HEK293 (cell line): Measurements from ENCODE around the gene ZFHX3.

ENCODE experiments used
- PRDM1 ChIP-seq: fragments of 450-650 bp; formaldehyde crosslinking; IDR thresholded peaks from 2 replicates; pipeline ENCODE4; 2016; ENCODE audit warnings: missing biosample characterization, missing genetic modification characterization
- PRDM10 ChIP-seq: fragments of 450-650 bp; formaldehyde crosslinking; IDR thresholded peaks from 2 replicates; pipeline ENCODE4 v1.5.1; 2016; ENCODE audit warnings: missing biosample characterization, missing genetic modification characterization
- RBAK ChIP-seq: fragments of 450-650 bp; formaldehyde crosslinking; IDR thresholded peaks from 2 replicates; pipeline ENCODE4 v1.5.1; 2016; ENCODE audit warnings: missing biosample characterization, missing genetic modification characterization
- ZNF146 ChIP-seq: fragments of 450-650 bp; formaldehyde crosslinking; IDR thresholded peaks from 2 replicates; pipeline ENCODE4 v1.5.1; 2016; ENCODE audit warnings: missing biosample characterization, missing genetic modification characterization
- ZNF24 ChIP-seq: fragments of 450-650 bp; formaldehyde crosslinking; IDR thresholded peaks from 2 replicates; pipeline ENCODE4 v1.5.1; 2016; ENCODE audit warnings: missing biosample characterization, missing genetic modification characterization
- ZNF37A ChIP-seq: fragments of 450-650 bp; IDR thresholded peaks from 2 replicates; pipeline ENCODE4 v1.5.1; 2018; ENCODE audit warnings: missing biosample characterization, missing genetic modification characterization
- ZNF501 ChIP-seq: fragments of 450-650 bp; formaldehyde crosslinking; IDR thresholded peaks from 2 replicates; pipeline ENCODE4 v1.5.1; 2016; ENCODE audit warnings: missing biosample characterization, missing genetic modification characterization
- ZNF585B ChIP-seq: fragments of 450-650 bp; formaldehyde crosslinking; IDR thresholded peaks from 2 replicates; pipeline ENCODE4 v1.5.1; 2016; ENCODE audit warnings: missing biosample characterization, missing genetic modification characterization
- ZNF596 ChIP-seq: fragments of 450-650 bp; IDR thresholded peaks from 2 replicates; pipeline ENCODE4 v1.5.0; 2018; ENCODE audit warnings: missing biosample characterization, mild to moderate bottlenecking, missing genetic modification characterization, moderate library complexity
- ZNF629 ChIP-seq: fragments of 450-650 bp; formaldehyde crosslinking; IDR thresholded peaks from 2 replicates; pipeline ENCODE4 v1.5.1; 2017; ENCODE audit warnings: missing biosample characterization, missing genetic modification characterization
- ZNF785 ChIP-seq: fragments of 450-650 bp; formaldehyde crosslinking; IDR thresholded peaks from 2 replicates; pipeline ENCODE4 v1.5.1; 2016; ENCODE audit warnings: missing biosample characterization, missing genetic modification characterization
- ZSCAN4 ChIP-seq: fragments of 450-650 bp; formaldehyde crosslinking; IDR thresholded peaks from 2 replicates; pipeline ENCODE4 v1.5.1; 2017; ENCODE audit warnings: missing biosample characterization, missing genetic modification characterization
- TF ChIP-seq, protein P1 (sequence below): fragments of 450-650 bp; formaldehyde crosslinking; IDR thresholded peaks from 2 replicates; pipeline ENCODE4 v1.5.0; 2017; ENCODE audit warnings: missing biosample characterization, missing genetic modification characterization, borderline replicate concordance
- TF ChIP-seq, protein P2 (sequence below): fragments of 450-650 bp; formaldehyde crosslinking; IDR thresholded peaks from 2 replicates; pipeline ENCODE4 v1.5.1; 2016; ENCODE audit warnings: missing biosample characterization, missing genetic modification characterization

DNA sequence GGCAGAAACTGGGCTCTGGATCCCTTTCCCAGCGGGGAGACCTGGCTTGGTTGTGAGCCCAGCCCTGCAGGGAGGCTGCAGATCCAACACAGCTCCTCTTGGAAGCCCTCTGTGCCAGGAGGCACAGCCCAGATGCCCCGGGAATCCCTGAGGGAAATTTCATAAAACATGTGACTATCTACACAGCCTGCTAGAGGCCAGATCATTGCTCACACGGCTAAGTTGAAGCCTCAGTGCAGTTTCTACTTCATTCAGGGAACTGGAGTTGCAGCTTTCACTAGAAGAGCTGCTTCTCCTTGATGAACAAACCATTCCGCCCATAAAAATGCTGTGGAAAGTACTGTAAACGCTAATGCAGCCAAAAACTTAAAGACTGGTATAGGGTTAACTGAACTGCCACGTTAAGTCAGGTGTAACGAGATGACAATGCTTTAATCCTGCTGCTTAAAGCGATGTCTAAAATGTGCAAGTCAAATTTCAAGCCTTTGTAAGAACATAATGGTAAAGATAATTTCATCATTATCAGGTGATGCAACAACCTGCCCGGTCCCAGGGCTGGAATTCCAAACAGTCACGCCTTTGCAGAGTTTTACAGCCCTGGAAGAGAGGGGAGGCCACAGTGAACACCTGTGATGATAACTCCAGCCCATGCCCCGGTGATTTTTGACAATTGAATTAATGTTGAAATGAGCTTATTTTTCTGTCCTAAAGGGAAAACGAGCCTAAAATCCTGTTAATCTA lies 172.5 kb downstream of the ZFHX3 start:
- TF ChIP-seq ZNF501 (tag by site-specific recombination) (no peak), ZNF37A (tag by site-specific recombination) (no peak), RBAK (no peak), PRDM10 (no peak), ZNF629 (tag by site-specific recombination) (no peak), PRDM1 (no peak), ZNF585B (no peak), ZNF785 (tag by site-specific recombination) (no peak), ZNF24 (no peak), ZNF146 (tag by site-specific recombination) (no peak), ZNF596 (tag by site-specific recombination) (no peak), ZSCAN4 (tag by site-specific recombination) (no peak)
- TF ChIP-seq, protein P1, sequence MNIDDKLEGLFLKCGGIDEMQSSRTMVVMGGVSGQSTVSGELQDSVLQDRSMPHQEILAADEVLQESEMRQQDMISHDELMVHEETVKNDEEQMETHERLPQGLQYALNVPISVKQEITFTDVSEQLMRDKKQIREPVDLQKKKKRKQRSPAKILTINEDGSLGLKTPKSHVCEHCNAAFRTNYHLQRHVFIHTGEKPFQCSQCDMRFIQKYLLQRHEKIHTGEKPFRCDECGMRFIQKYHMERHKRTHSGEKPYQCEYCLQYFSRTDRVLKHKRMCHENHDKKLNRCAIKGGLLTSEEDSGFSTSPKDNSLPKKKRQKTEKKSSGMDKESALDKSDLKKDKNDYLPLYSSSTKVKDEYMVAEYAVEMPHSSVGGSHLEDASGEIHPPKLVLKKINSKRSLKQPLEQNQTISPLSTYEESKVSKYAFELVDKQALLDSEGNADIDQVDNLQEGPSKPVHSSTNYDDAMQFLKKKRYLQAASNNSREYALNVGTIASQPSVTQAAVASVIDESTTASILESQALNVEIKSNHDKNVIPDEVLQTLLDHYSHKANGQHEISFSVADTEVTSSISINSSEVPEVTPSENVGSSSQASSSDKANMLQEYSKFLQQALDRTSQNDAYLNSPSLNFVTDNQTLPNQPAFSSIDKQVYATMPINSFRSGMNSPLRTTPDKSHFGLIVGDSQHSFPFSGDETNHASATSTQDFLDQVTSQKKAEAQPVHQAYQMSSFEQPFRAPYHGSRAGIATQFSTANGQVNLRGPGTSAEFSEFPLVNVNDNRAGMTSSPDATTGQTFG = no peak
- TF ChIP-seq, protein P2, sequence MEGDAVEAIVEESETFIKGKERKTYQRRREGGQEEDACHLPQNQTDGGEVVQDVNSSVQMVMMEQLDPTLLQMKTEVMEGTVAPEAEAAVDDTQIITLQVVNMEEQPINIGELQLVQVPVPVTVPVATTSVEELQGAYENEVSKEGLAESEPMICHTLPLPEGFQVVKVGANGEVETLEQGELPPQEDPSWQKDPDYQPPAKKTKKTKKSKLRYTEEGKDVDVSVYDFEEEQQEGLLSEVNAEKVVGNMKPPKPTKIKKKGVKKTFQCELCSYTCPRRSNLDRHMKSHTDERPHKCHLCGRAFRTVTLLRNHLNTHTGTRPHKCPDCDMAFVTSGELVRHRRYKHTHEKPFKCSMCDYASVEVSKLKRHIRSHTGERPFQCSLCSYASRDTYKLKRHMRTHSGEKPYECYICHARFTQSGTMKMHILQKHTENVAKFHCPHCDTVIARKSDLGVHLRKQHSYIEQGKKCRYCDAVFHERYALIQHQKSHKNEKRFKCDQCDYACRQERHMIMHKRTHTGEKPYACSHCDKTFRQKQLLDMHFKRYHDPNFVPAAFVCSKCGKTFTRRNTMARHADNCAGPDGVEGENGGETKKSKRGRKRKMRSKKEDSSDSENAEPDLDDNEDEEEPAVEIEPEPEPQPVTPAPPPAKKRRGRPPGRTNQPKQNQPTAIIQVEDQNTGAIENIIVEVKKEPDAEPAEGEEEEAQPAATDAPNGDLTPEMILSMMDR (tag by site-specific recombination) = no peak
